Endothelial cell of umbilical vein (primary cell): ENCODE results near the gene FAM53A.

ENCODE experiments used
- CTCF ChIP-seq, 2 donors: IDR thresholded peaks; 1 replicate in 1 of 2; 2 replicates in 1 of 2; pipeline ENCODE4 v1.5.1; 2011; ENCODE audit warnings: low read length in 2 of 2, mild to moderate bottlenecking in 2 of 2, moderate library complexity in 2 of 2, control low read depth in 1 of 2, inconsistent platforms in 1 of 2, low read depth in 1 of 2; ENCODE audit not compliant: insufficient read depth in 1 of 2; ENCODE audit errors: extremely low read depth in 1 of 2
- EZH2 ChIP-seq: IDR thresholded peaks from 2 replicates; pipeline ENCODE4 v1.6.1; 2012; ENCODE audit warnings: borderline replicate concordance, low read depth, mild to moderate bottlenecking, moderate library complexity, low read length, inconsistent platforms; ENCODE audit not compliant: severe bottlenecking
- GATA2 ChIP-seq: IDR thresholded peaks from 2 replicates; pipeline ENCODE4 v1.7.0; 2011; ENCODE audit warnings: low read depth, mild to moderate bottlenecking, moderate library complexity, mixed read lengths, low read length; ENCODE audit not compliant: insufficient read length, insufficient read depth
- MYC ChIP-seq: IDR thresholded peaks from one replicate; pipeline ENCODE4 v1.6.1; 2011; ENCODE audit warnings: mild to moderate bottlenecking, low read depth, low read length
- POLR2A ChIP-seq: IDR thresholded peaks from 2 replicates; pipeline ENCODE4 v1.6.1; 2012; ENCODE audit warnings: low read depth, mild to moderate bottlenecking, control low read depth, low read length
- POLR2AphosphoS5 ChIP-seq: IDR thresholded peaks from 2 replicates; pipeline ENCODE4 v1.6.1; 2012; ENCODE audit warnings: low read depth, mild to moderate bottlenecking, control low read depth, low read length, moderate library complexity; ENCODE audit not compliant: insufficient read depth

GRCh38 chr4:1673671-1674070 is 10.4 kb downstream of the FAM53A start:
- TF ChIP-seq CTCF (IDR thresholded peaks at IDR 0.05; ENCODE audit: extremely low read depth in 1 of 2, insufficient read depth in 1 of 2, low read depth in 1 of 2, low read length in 2 of 2) (no peak), MYC (no peak), GATA2 (no peak), POLR2A (no peak), EZH2 (no peak), POLR2AphosphoS5 (no peak)
